Measurements from ENCODE around the gene UBE2E2. TPM values are rescaled to one million over a fixed set of nuclear protein-coding genes. Genes with fewer than 3 reads are reported as not detected.

Gene UBE2E2
- total RNA-seq, 1 experiment from 2014 or later, result 38.6 TPM

DNA sequence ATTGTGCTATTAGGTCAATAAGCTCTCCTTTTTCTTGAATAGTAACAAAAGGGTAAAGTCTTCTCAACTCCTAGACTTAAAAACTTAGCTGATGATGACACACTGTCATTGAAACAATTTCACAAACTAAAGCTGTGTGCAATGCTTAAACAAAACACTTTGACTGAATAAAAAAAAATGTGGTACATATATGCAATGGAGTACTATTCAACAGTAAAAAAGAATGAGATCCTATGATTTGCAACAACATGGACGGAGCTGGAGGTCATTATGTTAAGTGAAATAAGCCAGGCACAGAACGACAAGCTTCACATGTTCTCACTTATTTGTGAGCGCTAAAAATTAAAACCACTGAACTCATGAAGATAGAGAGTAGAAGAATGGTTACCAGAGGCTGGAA, 370.7 kb downstream of the UBE2E2 start:
- TF ChIP-seq, protein P1, sequence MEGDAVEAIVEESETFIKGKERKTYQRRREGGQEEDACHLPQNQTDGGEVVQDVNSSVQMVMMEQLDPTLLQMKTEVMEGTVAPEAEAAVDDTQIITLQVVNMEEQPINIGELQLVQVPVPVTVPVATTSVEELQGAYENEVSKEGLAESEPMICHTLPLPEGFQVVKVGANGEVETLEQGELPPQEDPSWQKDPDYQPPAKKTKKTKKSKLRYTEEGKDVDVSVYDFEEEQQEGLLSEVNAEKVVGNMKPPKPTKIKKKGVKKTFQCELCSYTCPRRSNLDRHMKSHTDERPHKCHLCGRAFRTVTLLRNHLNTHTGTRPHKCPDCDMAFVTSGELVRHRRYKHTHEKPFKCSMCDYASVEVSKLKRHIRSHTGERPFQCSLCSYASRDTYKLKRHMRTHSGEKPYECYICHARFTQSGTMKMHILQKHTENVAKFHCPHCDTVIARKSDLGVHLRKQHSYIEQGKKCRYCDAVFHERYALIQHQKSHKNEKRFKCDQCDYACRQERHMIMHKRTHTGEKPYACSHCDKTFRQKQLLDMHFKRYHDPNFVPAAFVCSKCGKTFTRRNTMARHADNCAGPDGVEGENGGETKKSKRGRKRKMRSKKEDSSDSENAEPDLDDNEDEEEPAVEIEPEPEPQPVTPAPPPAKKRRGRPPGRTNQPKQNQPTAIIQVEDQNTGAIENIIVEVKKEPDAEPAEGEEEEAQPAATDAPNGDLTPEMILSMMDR (conservative IDR thresholded peaks at IDR 0.05), result no peak
- H3K4ac ChIP-seq (ENCODE audit: low read depth, low read length), result no peak overlapping the region
- H2AFZ ChIP-seq (ENCODE audit: low read length), result no peak overlapping the region
- Mint-ChIP-seq H3K27ac (no peak overlapping the region), H3K9me3 (peaks cover 2 to 4% of the 10 kb centered on the region in 2 experiments; a peak in 2 of 5 replicates), H3K36me3 (ENCODE audit: insufficient read depth in 1 of 3, low read depth in 3 of 3) (peaks cover 0 to 12% (median 2%) of the 10 kb centered on the region in 3 experiments; a peak in 3 of 7 replicates), H3K4me1 (peaks cover 9 to 11% of the 10 kb centered on the region in 2 experiments), H3K4me3 (no peak overlapping the region), H3K27me3 (ENCODE audit: low read depth) (peaks cover 3% of the 10 kb centered on the region)
- no peak overlapping the region for H2BK5ac ChIP-seq (ENCODE audit: insufficient read length, low read length)
- H4K91ac ChIP-seq (ENCODE audit: insufficient read length, low read depth, low read length), result no peak overlapping the region
- no peak overlapping the region for H2AK5ac ChIP-seq (ENCODE audit: insufficient read length, low read length)
- no peak overlapping the region for H2BK15ac ChIP-seq (ENCODE audit: low read depth, low read length)
- no peak overlapping the region for H2BK12ac ChIP-seq (ENCODE audit: insufficient read length, low read depth, low read length)
- no peak overlapping the region for H4K5ac ChIP-seq (ENCODE audit: insufficient read length, low read depth, low read length)
- no peak overlapping the region for H2BK20ac ChIP-seq (ENCODE audit: low read depth, low read length, poor library complexity, severe bottlenecking)
- H3K4me1 ChIP-seq (ENCODE audit: insufficient read depth, low read length), result no peaks in the 10 kb centered on the region
- no peak overlapping the region for H3K14ac ChIP-seq (ENCODE audit: insufficient read depth, low read length)
- H3K18ac ChIP-seq (ENCODE audit: insufficient read length, low read depth, low read length), result no peak overlapping the region
- H3K23ac ChIP-seq (ENCODE audit: insufficient read length, low read depth, low read length), result no peak overlapping the region
- no peaks in the 10 kb centered on the region for H3K9me3 ChIP-seq (ENCODE audit: control insufficient read depth, low read depth, low read length)
- H3K56ac ChIP-seq (ENCODE audit: insufficient read length, low read depth, low read length), result no peak overlapping the region
- no peak overlapping the region for H4K8ac ChIP-seq (replicated peaks; ENCODE audit: insufficient read length, low read depth, low read length)
- DNase-seq, result no peak
- no peak overlapping the region for H3K4me2 ChIP-seq (ENCODE audit: insufficient read depth, insufficient read length, low read length)
- no CpG with 5 or more reads among the region's 3 CpGs for WGBS (ENCODE audit: extremely low coverage, insufficient read length, low lambda C conversion rate)
- no peaks in the 10 kb centered on the region for H3K79me2 ChIP-seq (ENCODE audit: insufficient read depth, low read length)
- no peaks in the 10 kb centered on the region for H4K20me1 ChIP-seq (ENCODE audit: control insufficient read depth, insufficient read depth, insufficient read length)
- no peaks in the 10 kb centered on the region for H3K27me3 ChIP-seq (ENCODE audit: insufficient read depth, low read length)
- H3K9ac ChIP-seq (ENCODE audit: extremely low read depth, insufficient read length, low read length), result no peak overlapping the region
- H2BK120ac ChIP-seq (ENCODE audit: low read depth, low read length, poor library complexity, severe bottlenecking), result no peak overlapping the region
- no peak overlapping the region for H3K27ac ChIP-seq (ENCODE audit: insufficient read length, low read depth, low read length)
- H3K23me2 ChIP-seq (ENCODE audit: insufficient read length, low read depth, low read length, poor library complexity, severe bottlenecking), result no peaks in the 10 kb centered on the region
- no peaks in the 10 kb centered on the region for H3K79me1 ChIP-seq (ENCODE audit: insufficient read depth, low read depth, low read length, poor library complexity, severe bottlenecking)
- no peak overlapping the region for H3T11ph ChIP-seq (ENCODE audit: low read length)

Measured in H9 (cell line).